Measurements from ENCODE around the gene GPSM1.

- TF ChIP-seq POLR2A (IDR thresholded peaks at IDR 0.05) (no peak), CTCF (IDR thresholded peaks at IDR 0.05) (no peak), POLR2AphosphoS5 (IDR thresholded peaks at IDR 0.05; ENCODE audit: insufficient read depth in 1 of 2, low read depth in 1 of 2) (no peak)
Measured at GRCh38 chr9:136361754-136362449, 34.6 kb downstream of the GPSM1 start.
